NT2/D1 (cell line): ENCODE data around the gene CYP3A5.

Experiments
- YY1 ChIP-seq: IDR thresholded peaks from 2 replicates; pipeline ENCODE4 v1.6.1; 2011; ENCODE audit not compliant: insufficient read length, insufficient read depth
- ZNF274 ChIP-seq: IDR thresholded peaks from 2 replicates; pipeline ENCODE4 v1.6.1; 2011; ENCODE audit warnings: mild to moderate bottlenecking, low read depth, low read length

DNA sequence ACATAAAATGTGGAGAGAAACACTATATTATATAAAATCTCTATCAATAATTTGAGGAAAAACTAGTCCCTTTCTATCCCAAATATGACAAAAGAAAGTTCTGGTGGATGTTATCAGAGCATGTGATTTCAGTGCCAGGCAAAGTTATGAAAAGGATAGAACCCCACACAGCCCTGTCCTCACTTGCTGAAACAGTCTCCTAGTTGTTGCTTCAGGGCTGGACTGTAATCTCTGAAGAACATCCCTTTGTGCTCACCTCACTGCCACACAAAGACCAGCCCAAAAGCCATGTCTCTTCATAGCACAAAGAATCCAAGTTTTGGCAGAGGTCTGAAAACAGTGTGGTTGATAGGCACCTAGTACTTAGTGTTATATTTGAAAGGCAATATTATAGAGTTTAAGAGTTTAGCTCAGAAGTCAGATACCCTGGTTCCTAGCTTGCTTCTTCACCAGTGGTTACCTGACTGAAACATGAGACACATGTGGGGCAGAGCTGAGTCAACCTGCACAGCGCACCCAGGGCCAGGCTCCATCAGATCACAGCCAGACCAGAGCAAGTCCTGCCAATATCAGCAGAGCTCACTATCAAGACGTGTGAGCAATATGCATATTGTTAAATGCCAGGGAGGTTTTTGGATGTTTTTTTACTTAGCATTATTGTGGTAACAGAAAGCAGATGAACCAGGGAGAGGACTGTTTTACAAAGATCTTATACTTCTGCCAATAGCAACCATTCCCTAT, 30.2 kb upstream of the CYP3A5 start:
- TF ChIP-seq YY1 (no peak), ZNF274 (no peak)
